ENCODE measurements around the gene DISC1.

DNA sequence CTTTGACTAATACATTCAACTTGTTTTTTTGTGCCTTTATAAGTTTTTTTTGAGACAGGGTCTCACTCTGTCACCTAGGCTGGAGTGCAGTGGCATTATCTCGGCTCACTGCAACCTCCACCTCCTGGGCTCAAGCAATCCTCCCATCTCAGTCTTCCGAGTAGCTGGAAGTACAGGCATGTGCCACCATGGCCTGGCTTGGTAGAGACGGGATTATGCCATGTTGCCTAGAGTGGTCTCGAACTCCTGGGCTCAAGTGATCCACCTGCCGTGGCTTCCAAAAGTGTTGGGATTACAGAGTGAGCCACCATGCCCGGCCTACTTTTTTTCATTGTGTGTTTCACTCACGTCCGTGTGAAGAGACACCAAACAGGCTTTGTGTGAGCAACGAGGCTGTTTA, 202.7 kb downstream of the DISC1 start:
- TF ChIP-seq CTCF (conservative IDR thresholded peaks at IDR 0.05) (no peak), ZFX (IDR thresholded peaks at IDR 0.05) (no peak)
